SKM-1 (cell line): ENCODE measurements around the gene AADACL2.
"Not testable (repeated sequence)": the region's sequence is repeated elsewhere in the genome, so short reads cannot be mapped to it uniquely, and the experiment has no call there.

Experiments used
- DNase-seq: peaks from one replicate; lab custom pipeline; 2025; ENCODE audit not compliant: unreplicated experiment; lab: John Stamatoyannopoulos, UW

AADACL2 gene

GRCh38 chr3:151764699-151765098 is 31.0 kb downstream of the AADACL2 start:
- not testable (repeated sequence) for DNase-seq

GRCh38 chr3:151765685-151766084 is 32.0 kb downstream of the AADACL2 start:
- DNase-seq, result no peak

GRCh38 chr3:151766454-151766853 is 32.7 kb downstream of the AADACL2 start:
- DNase-seq, result no peak

GRCh38 chr3:151768393-151768930 is 34.7 kb downstream of the AADACL2 start:
- no peak for DNase-seq

- DNase-seq, result no peak
Observed at GRCh38 chr3:151769175-151769574, 35.4 kb downstream of the AADACL2 start.

- DNase-seq, result no peak
Observed at GRCh38 chr3:151770956-151771355, 37.2 kb downstream of the AADACL2 start.

- no peak for DNase-seq
Observed at GRCh38 chr3:151772825-151773480, 39.2 kb downstream of the AADACL2 start.

- DNase-seq, result no peak
Observed at GRCh38 chr3:151774235-151774634, 40.5 kb downstream of the AADACL2 start.

GRCh38 chr3:151774910-151775309 is 41.2 kb downstream of the AADACL2 start:
- DNase-seq, result no peak

GRCh38 chr3:151775314-151776258 is 41.9 kb downstream of the AADACL2 start:
- no peak for DNase-seq

GRCh38 chr3:151776259-151776740 is 42.6 kb downstream of the AADACL2 start:
- DNase-seq, result no peak

- DNase-seq, result no peak
Observed at GRCh38 chr3:151777880-151778279, 44.2 kb downstream of the AADACL2 start.

GRCh38 chr3:151787626-151788025 is 53.9 kb downstream of the AADACL2 start:
- no peak for DNase-seq

- DNase-seq, result no peak
Observed at GRCh38 chr3:151788401-151788800, 54.7 kb downstream of the AADACL2 start.

- DNase-seq, result no peak
Observed at GRCh38 chr3:151789853-151790463, 56.2 kb downstream of the AADACL2 start.

- DNase-seq, result not testable (repeated sequence)
Observed at GRCh38 chr3:151790763-151791162, 57.0 kb downstream of the AADACL2 start.

GRCh38 chr3:151792411-151792810 is 58.7 kb downstream of the AADACL2 start:
- DNase-seq, result no peak

- DNase-seq, result no peak
Observed at GRCh38 chr3:151793636-151794035, 59.9 kb downstream of the AADACL2 start.

GRCh38 chr3:151794080-151794479 is 60.4 kb downstream of the AADACL2 start:
- DNase-seq, result no peak

- no peak for DNase-seq
Observed at GRCh38 chr3:151795276-151795675, 61.5 kb downstream of the AADACL2 start.

GRCh38 chr3:151796105-151796680 is 62.5 kb downstream of the AADACL2 start:
- no peak for DNase-seq
